ENCODE results near the gene HCN1.
"Not testable (repeated sequence)": the region's sequence is repeated elsewhere in the genome, so short reads cannot be mapped to it uniquely, and the experiment has no call there.

Gene HCN1

DNA sequence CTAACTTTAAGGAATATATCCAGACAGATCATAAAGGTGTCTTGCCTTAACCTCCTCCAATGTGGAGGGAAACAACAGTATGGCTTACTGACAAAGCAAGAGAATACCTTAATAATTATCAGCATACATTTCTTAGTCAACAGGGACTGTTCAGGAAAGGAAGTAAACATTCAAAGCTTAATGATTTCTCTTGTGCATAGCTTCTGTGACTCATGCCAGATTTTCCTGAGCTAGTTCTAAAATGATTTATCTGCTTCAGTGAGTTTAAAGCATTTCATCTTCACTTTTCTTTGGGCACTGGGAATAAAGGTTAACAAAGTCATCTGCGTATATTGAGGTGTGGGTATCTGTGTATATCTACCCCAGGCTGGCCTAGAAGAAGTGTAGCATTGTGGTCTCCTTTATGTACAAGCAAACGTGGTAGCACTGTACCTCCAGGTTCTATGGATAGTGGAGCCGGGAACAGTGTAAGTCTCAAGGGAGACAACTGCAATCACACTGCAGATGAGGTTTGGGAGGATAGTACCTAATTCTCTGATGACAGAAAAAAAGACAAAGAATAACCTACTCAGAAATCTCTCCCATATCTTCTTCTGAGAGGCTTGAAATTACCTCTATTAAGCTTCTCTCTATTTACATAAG, 284.1 kb downstream of the HCN1 start:
- H3K9me3 Mint-ChIP-seq, result peaks cover 13% of the 10 kb centered on the region
- no peaks in the 10 kb centered on the region for H3K4me1 Mint-ChIP-seq
- DNase-seq (ENCODE audit: low spot score in 2 of 2) (no peak), ATAC-seq (no peak)
- no peak overlapping the region for H3K27ac Mint-ChIP-seq
- no peak overlapping the region for H3K4me3 Mint-ChIP-seq
- H3K36me3 Mint-ChIP-seq, result no peaks in the 10 kb centered on the region

GRCh38 chr5:45410304-45410995, 285.7 kb downstream of the HCN1 start:
- H3K36me3 Mint-ChIP-seq, result no peaks in the 10 kb centered on the region
- no peaks in the 10 kb centered on the region for H3K4me1 Mint-ChIP-seq
- no peak overlapping the region for H3K27ac Mint-ChIP-seq
- no peak overlapping the region for H3K4me3 Mint-ChIP-seq
- peaks cover 11% of the 10 kb centered on the region for H3K9me3 Mint-ChIP-seq
- DNase-seq (ENCODE audit: low spot score in 2 of 2) (no peak), ATAC-seq (no peak)

DNA sequence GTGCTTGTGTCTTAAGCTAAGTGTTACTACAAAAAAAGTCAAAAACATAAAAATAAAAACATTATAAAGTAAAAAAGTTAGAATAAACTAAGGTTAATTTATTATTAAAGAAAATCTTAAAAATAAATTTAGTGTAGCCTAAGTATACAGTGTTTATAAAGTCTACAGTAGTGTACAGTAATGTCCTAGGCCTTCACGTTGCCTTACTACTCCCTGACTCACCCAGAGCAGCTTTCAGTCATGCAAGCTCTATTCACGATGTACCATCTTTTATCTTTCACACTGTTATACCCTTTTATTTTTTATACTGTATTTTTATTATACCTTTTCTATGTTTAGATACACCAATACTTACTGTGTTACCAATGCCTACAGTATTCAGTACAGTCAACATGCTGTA, 288.1 kb downstream of the HCN1 start:
- Mint-ChIP-seq H3K9me3 (peaks cover 4% of the 10 kb centered on the region), H3K36me3 (no peaks in the 10 kb centered on the region), H3K4me1 (no peaks in the 10 kb centered on the region), H3K27ac (no peak overlapping the region), H3K4me3 (no peak overlapping the region)
- DNase-seq (ENCODE audit: low spot score in 2 of 2) (no peak), ATAC-seq (no peak)

- DNase-seq (ENCODE audit: low spot score in 2 of 2) (no peak), ATAC-seq (no peak)
- no peaks in the 10 kb centered on the region for H3K36me3 Mint-ChIP-seq
- H3K27ac Mint-ChIP-seq, result no peak overlapping the region
- peaks cover 7% of the 10 kb centered on the region for H3K9me3 Mint-ChIP-seq
- H3K4me1 Mint-ChIP-seq, result no peaks in the 10 kb centered on the region
- no peak overlapping the region for H3K4me3 Mint-ChIP-seq
Measured at GRCh38 chr5:45402804-45403455, 293.2 kb downstream of the HCN1 start.

DNA sequence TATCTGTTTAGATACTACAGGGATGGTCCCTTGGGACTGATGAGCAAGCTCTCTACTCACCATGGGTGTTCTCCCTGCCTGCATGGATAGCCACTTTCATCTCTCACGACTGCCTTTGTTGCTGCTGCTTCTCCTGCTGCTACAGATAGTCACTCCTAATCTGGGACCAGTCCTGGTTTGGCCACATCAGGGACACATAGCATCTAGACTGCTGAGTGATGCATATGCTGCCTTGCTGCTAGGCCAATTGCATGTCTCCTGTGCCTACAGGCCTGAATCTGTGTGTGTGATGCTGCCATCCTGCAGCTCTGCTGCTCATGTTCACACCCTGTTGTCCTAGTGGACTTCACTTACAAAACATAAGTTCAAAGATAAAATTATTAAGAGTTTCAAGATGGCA, 297.1 kb downstream of the HCN1 start:
- Mint-ChIP-seq H3K4me1 (no peaks in the 10 kb centered on the region), H3K4me3 (no peak overlapping the region), H3K27ac (no peak overlapping the region), H3K9me3 (peaks cover 7% of the 10 kb centered on the region), H3K36me3 (no peaks in the 10 kb centered on the region)
- no peak for DNase-seq (ENCODE audit: low spot score in 2 of 2)
- ATAC-seq, result no peak

DNA sequence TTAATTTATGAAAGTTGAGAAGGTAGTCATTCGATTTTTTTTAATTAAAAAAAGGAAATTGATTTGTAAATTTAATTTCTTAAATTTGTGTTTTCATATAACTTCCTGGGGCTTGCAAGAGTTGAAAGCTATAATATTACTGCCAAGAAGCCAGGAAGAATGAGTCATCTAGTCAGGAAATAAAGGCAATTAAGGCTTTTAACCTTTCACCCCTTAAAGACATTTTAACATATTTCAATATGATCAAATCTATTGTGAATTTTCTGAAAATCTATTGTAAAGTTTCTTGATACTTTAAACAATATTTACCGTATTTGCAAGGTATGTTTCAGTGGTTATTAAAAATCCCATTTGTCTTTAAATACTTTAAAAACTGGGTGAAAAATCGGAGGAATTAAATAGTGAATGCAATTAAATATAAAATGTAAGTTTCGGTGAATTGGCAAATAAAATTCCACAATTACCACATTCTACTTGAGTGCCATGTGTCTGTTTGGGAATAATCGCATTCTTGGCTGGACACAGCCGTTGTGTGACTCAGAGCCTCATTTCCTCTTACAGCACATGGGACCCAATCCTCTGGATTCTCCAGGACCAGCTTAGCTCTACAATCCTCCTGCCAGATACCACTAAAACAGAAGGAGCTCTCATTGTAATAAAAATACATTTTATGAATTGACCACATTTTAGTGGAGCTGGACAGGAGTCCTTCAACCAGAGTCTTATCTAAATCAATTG, 310.7 kb downstream of the HCN1 start:
- no peaks in the 10 kb centered on the region for H3K36me3 Mint-ChIP-seq

DNA sequence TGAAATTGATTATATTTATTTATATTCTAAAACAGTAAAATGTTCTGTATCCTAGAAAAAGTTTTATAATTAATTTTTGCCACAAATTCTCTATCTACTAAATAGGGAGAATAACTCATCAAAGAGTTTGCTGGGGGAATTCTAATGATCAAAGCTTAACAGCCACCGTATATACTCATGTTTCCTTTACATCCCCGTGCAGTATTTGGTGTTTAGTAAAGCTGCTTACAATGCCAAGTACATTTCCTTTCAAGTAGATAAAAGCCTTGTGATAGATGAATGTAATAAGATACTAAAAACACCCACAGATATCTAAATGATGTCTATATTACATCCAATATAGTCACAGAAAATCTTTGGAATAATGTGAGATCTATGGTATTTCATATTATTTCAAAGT, 312.2 kb downstream of the HCN1 start:
- H3K4me3 Mint-ChIP-seq, result no peak overlapping the region
- DNase-seq (ENCODE audit: low spot score in 2 of 2) (no peak), ATAC-seq (no peak)
- H3K36me3 Mint-ChIP-seq, result no peaks in the 10 kb centered on the region
- no peaks in the 10 kb centered on the region for H3K4me1 Mint-ChIP-seq
- no peak overlapping the region for H3K27ac Mint-ChIP-seq
- peaks cover 20% of the 10 kb centered on the region for H3K9me3 Mint-ChIP-seq

More for the DNA sequence above, 310.7 kb downstream of the HCN1 start:
- peaks cover 23% of the 10 kb centered on the region for H3K9me3 Mint-ChIP-seq
- ATAC-seq (no peak), DNase-seq (ENCODE audit: low spot score in 2 of 2) (no peak)
- no peak overlapping the region for H3K27ac Mint-ChIP-seq
- no peak overlapping the region for H3K4me3 Mint-ChIP-seq
- H3K4me1 Mint-ChIP-seq, result no peaks in the 10 kb centered on the region

GRCh38 chr5:45382583-45382982, 313.6 kb downstream of the HCN1 start:
- H3K4me1 Mint-ChIP-seq, result no peaks in the 10 kb centered on the region
- H3K4me3 Mint-ChIP-seq, result no peak overlapping the region
- H3K27ac Mint-ChIP-seq, result no peak overlapping the region
- ATAC-seq, result no peak
- H3K9me3 Mint-ChIP-seq, result peaks cover 18% of the 10 kb centered on the region
- no peak for DNase-seq (ENCODE audit: low spot score in 2 of 2)
- H3K36me3 Mint-ChIP-seq, result no peaks in the 10 kb centered on the region

DNA sequence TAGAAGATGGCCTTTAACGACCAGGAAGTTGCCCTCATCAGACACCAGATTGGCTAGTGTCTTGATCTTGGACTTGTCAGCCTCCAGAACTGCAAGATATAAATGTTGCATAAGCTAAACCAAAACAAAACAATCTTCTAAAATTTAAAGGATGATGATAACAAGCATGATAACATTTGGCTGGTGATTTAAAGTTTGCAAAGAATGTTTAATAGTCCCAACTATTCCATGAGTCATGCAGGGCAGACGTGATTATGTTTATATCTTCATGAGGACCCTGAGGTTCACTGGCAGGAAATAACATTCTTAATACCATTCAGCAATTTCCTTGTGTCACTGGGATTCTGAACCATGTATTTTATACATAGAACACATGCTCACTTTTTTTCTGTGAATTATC, 319.8 kb downstream of the HCN1 start:
- no peak for ATAC-seq
- no peak overlapping the region for H3K27ac Mint-ChIP-seq
- no peaks in the 10 kb centered on the region for H3K36me3 Mint-ChIP-seq
- no peak for DNase-seq (ENCODE audit: low spot score in 2 of 2)
- H3K9me3 Mint-ChIP-seq, result peaks cover 14% of the 10 kb centered on the region
- H3K4me3 Mint-ChIP-seq, result no peak overlapping the region
- H3K4me1 Mint-ChIP-seq, result no peaks in the 10 kb centered on the region

DNA sequence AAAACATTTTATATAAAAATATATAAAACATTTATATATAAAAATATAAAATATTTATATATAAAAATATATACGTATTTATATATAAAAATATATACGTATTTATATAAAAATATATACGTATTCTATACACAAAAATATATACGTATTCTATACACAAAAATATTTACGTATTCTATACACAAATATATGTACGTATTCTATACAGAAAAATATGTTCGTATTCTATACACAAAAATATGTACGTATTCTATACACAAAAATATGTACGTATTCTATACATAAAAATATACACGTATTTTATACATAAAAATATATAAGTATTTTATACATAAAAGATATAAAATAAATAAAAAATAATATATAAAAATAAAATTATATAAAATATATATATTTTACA, 323.6 kb downstream of the HCN1 start:
- Mint-ChIP-seq H3K27ac (no peak overlapping the region), H3K4me1 (no peaks in the 10 kb centered on the region), H3K36me3 (no peaks in the 10 kb centered on the region), H3K4me3 (no peak overlapping the region), H3K9me3 (peaks cover 18% of the 10 kb centered on the region)
- no peak for DNase-seq (ENCODE audit: low spot score in 2 of 2)
- no peak for ATAC-seq

DNA sequence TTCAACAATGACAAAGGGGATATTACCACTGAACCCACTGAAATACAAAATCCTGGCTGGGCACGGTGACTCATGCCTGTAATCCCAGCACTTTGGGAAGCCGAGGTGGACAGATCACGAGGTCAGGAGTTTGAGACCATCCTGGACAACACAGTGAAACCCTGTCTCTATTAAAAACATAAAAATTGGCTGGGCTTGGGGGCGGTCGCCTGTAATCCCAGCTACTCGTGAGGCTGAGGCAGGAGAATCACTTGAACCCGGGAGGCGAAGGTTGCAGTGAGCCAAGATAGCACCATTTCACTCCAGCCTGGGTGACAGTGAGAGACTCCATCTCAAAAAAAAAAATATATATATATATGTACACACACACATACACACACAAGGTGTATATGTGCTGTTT, 324.8 kb downstream of the HCN1 start:
- not testable (repeated sequence) for DNase-seq (ENCODE audit: low spot score in 2 of 2); H3K27ac Mint-ChIP-seq; ATAC-seq; H3K36me3 Mint-ChIP-seq; H3K4me3 Mint-ChIP-seq; H3K4me1 Mint-ChIP-seq
- peaks cover 15% of the 10 kb centered on the region for H3K9me3 Mint-ChIP-seq

DNA sequence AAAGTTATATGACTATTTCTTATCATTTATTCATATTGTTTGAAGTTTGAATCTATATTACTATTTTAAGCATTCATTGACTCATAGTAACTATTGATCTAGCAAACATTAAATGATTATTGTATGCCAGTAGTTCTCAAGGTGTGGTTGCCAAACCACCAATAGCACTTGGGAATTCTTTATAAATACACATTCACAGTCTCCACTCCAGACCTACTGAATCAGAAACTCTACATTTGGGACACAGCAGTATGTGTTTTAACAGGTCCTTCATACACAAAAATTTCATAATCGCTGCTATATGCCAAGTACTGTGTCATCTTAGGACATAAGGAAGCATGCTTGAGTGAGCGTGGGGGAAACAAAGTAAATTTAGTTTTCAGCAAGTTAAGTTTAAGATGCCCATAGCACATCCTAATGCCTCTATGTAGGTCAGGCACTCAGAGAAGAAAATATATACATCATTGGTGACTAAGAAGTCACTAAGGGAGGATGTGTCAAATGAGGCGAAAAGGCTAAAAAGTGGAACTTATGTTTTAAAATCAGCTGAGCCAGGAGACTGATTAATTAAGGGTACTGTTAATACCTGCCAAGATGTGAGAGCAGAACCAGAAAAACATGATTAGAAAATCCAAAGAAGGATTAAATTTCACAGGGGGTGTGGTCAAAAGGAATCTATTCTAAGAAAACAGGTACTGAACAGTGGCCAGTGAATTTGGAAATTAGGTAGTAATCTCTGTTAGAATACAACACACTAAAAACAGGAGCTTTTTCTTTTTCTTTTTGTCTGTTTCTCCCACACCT, 340.8 kb downstream of the HCN1 start:
- H3K9me3 Mint-ChIP-seq, result peaks cover 16% of the 10 kb centered on the region
- no peak for ATAC-seq

GRCh38 chr5:45336464-45336863, 359.7 kb downstream of the HCN1 start:
- H3K9me3 Mint-ChIP-seq, result peaks cover 22% of the 10 kb centered on the region
- H3K4me3 Mint-ChIP-seq, result no peak overlapping the region
- H3K27ac Mint-ChIP-seq, result no peak overlapping the region
- no peaks in the 10 kb centered on the region for H3K4me1 Mint-ChIP-seq
- DNase-seq (ENCODE audit: low spot score in 2 of 2) (no peak), ATAC-seq (no peak)
- no peaks in the 10 kb centered on the region for H3K36me3 Mint-ChIP-seq

More for the DNA sequence above, 340.8 kb downstream of the HCN1 start:
- DNase-seq (ENCODE audit: low spot score in 2 of 2), result no peak
- H3K4me3 Mint-ChIP-seq, result no peak overlapping the region
- H3K27ac Mint-ChIP-seq, result no peak overlapping the region
- no peaks in the 10 kb centered on the region for H3K36me3 Mint-ChIP-seq
- H3K4me1 Mint-ChIP-seq, result no peaks in the 10 kb centered on the region

- no peak for ATAC-seq
- Mint-ChIP-seq H3K4me1 (no peaks in the 10 kb centered on the region), H3K27ac (no peak overlapping the region), H3K36me3 (no peaks in the 10 kb centered on the region), H3K9me3 (peaks cover 22% of the 10 kb centered on the region), H3K4me3 (no peak overlapping the region)
- DNase-seq (ENCODE audit: low spot score in 2 of 2), result no peak
Measured at GRCh38 chr5:45335978-45336377, 360.2 kb downstream of the HCN1 start.

- H3K9me3 Mint-ChIP-seq, result peaks cover 22% of the 10 kb centered on the region
- H3K4me3 Mint-ChIP-seq, result no peak overlapping the region
- DNase-seq (ENCODE audit: low spot score in 2 of 2) (no peak), ATAC-seq (no peak)
- no peak overlapping the region for H3K27ac Mint-ChIP-seq
- H3K36me3 Mint-ChIP-seq, result no peaks in the 10 kb centered on the region
- H3K4me1 Mint-ChIP-seq, result no peaks in the 10 kb centered on the region
Measured at GRCh38 chr5:45335346-45335745, 360.8 kb downstream of the HCN1 start.
